ENCODE measurements around the gene RIPOR1.

Gene RIPOR1

DNA sequence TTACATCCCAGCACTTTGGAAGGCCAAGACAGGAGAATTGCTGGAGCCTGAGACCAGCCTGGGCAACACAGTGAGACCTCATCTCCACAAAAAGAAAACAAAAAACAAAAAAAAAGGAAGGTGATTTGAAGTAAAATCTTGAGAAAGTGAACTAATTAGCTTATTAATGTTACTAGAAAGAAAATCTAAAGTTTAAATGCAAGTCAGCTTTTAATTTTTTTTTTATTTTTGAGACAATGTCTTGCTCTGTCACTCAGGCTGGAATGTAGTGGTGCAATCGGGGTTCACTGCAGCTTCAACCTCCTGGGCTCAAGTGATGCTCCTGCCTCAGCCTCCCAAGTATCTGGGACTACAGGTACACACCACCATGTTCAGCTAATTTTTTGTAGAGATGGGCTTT is 30.2 kb downstream of the RIPOR1 start:
- no peak for DNase-seq

DNA sequence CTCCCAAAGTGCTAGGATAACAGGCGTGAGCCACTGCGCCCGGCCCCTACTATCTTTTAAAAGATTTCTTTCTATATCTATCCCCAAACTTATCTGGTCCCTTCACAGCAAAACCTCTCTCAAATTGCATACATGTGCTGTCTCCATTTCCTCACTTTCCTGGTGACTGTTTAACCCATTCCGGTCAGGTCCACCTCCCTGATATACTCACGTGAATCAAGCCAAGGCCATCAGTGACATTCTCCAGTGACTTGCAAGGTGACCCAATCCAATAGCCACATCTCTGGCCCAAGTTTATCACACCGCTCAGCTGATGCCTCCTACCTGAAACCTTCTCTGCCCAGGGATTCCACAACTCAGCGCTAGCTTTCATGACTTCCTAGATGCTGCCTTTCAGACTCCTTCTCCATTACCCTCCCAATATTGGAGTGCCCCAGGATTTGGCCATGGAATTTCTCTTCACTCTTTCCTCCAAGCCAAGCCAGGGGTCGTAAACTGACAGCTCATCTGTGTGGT is 32.3 kb downstream of the RIPOR1 start:
- DNase-seq = no peak

DNA sequence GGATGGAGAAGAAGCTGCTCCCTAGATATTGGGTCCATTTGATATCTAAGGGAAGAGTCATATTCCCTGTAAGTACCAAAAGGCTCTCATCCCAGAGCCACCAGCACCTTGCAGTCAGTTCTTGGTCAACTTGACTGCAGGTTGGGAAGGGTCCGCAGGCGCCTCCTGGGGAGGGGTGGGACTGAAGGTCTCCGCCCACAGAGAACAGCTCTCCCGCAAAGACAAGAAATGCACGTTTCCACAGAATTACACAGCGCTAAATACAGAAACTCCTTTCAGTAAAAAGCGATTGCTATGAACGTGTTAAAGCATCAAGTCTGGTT is 32.8 kb downstream of the RIPOR1 start:
- DNase-seq = no peak

DNA sequence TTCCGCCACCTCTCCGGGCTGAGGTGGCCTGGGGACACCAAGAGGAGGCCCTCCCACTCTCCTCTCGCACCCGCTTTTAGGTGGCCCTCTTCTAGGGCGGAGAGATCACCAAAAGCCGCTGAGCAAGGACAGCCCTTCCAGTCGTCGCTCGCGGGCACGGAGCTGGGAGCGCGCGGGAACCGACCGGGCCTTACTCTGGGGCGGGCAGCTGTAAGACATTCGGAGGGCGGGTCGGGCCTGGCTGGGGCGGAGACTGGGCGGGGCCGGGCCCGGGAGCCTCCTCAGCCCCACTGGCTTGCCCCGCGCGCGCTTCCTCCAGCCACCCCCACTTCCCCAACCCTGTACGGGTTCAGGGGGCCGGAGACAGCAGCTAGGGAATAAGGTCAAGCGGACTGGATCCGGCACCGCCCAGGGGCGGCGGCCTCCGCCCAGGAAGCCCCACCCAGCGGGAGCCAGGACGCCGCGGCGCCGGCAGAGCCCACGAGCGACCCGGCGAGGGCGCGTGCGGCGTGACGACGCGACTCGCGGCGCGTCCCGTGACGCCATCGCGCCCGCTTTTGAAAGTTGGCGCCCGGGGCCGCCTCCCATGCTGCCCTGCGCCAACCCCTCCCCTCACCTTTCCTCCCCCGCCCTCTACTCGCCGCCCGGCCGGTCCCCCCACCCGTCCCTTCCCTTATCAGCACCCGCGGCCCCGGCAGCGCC is 33.3 kb downstream of the RIPOR1 start:
- peak; percentile 97 to 99 for DNase-seq

DNA sequence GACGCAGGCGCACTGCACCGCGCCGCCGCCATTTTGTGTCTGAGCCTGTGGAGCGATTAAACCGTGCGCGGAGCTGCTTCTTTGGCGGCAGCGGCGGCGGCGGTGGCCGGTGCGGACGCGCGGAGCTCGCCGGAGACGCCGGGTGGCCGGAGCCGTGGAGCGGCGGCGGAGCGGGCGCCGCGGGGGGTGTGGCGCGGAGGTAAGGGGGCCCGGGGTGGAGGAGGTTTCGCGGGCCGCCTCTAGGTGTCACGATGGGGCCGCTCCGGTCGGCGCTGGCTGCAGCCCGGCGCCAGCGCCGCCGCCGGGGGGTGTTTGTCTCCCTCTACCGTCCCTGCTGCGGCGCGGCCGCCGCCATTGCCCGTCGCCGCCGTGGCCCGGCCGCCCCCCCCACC is 33.9 kb downstream of the RIPOR1 start, which contains the start of gene CTCF:
TSS of gene CTCF (plus strand) at position 1 of the 392 bp plus-strand sequence. CDS start 48,307 bp downstream, outside the sequence.
- peak in 1 of 2 experiments; percentile 86 for DNase-seq

DNA sequence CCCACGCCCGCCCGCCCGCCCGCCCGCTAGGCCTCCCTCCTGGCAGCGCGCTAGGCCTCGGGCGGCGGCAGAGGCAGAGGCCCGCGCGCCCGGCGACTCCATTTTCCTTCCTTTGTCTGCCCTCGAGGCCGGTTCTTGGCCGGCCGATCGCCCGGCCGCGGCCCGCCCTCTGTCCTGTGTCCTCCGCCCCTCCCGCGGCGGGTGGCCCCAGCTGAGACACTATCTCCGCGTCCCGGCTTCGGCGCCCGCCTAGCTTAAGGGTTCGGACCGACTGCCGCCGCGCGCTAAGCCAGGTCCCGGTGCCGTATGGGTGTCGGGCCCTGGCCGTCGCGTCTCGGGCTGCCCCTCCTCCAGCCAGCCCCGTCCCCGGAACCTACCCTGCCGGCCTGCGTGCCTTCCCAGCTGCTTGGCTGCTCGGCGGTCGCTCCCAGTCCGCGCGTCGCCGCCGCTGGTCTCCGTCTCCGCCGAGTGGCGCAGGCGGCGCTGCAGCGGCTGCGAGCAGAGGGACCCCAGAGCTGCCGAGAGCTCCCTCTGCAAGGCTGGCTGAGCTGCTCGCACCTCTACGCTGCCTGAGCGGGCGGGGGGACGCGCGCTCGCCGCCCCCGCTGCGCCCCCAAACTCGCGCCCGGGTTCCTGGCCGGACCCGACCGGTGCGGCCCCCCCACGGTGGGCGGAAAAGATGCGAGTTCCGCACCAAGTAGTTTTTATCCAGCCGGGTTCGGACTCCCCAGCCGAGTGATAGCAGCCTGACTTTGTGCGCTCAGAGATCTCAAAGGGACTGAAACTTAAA is 34.5 kb downstream of the RIPOR1 start:
- DNase-seq = peak; percentile 20 to 67

DNA sequence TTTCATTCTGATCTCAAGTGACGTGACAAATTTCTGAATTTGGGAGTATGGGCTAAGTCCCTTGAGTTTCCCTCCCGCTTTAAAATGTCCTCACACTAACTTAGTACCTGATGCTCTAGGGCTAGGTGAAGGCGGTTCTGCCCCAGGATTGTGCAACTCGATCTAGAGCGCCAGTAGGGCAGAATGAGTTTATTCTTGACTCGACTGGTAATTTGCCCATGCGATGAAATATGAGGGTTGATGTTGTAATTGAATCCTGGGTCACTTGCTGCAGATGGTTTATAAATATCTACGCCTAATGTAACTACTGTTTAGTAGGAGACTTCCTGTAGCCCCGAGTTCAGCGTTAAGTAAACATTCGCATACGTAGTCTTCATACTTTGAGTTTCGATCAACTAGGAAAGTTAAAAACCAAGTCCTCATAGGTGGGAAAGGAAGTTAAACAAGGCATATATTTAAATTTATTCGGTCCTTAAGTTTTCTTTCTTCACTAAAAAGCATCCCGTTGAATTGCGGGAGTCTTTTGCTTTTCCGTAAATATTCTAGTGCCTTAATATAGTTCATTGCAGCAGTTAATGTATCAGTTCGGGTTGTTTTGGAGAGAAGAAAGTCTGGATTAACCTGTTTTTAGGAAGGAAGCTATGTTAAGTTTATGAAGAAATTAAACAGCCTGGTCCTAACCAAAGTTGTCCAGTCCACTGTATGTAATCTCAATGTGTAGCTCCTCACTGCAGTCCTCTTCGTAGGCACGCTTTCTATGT is 35.3 kb downstream of the RIPOR1 start:
- DNase-seq = peak in 1 of 2 experiments; percentile 50

DNA sequence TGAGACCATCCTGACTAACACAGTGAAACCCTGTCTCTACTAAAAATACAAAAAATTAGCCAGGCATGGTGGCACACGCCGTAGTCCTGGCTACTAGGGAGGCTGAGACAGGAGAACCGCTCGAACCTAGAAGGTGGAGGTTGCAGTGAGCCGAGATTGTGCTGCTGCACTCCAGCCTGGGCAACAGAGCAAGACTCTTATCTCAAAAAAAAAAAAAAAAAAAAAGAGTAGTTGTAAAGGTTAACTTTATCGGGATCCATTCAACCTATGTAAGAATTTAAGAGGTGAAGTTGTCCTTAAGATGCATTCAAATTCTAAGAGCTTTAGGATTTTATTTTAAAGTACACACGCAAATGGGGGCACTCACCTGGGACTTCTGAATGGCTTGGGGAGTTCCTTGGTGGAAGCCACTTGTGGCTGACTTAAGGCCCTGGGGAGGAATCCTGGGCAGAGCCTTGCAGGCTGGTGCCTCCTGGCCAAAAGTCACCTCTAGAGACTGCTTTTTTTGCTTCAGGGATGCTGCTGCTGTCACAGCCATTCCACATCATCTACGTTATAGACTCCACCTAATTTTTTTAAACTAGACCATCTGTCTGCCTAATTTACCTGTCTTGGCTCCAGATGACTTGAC is 37.0 kb downstream of the RIPOR1 start:
- no peak for DNase-seq

DNA sequence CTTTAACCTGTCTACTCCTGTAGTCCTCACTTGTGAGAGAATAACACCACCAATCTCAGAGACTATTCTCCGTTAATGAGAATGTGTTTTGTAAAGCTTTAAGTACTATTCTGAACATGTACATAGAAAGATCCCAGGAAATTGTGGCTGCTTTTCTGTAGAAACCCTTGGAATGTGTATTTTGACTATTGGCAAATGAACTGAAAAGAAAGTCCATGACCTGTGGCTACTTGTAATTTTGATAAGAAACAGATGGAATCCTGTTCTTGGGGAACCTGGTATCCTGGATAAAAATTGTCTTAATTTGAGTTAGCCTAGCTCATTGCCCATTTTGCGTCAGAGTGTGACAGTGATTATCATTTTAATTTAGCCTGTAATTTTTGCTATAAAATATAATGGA is 42.8 kb downstream of the RIPOR1 start:
- DNase-seq = no peak

DNA sequence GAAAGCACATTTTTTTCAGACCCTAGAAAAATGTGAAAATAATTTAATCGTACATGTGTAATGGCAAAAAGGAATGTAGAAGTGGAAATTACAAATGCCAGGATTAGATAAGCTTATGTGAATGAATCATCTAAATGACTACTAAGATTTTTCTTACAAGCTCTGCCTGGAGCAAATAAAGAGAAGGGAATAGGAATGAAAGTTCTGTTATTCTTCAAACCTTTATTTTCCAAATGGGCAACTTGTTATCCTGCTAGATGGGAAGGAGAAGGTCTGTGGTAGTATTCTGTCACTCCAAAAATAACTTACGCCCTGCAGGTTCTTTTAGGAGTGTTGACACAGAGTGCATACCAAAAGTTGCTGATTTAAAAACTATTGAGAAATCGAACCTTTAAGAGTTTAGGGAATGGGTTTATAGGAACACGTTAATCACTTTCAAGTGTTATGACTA is 43.4 kb downstream of the RIPOR1 start:
- no peak for DNase-seq

DNA sequence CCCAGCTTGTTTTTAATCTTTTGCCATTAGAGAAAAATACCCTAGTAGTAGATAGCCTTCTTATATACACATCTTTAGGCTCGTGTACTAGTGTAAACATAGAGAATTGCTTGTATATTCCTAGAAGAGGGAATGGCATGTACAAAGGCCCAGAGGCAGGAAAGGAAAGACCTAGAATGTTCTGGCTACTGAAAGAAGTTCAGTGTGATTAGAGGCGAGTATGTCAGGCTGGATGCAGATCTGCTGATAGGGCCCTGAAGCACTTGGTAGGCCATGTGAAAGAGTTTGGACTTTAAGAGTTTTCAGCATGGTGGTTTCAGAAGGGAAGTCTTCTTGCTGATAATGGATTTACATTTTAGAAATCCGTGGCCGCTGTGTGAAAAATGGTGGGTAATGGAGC is 51.1 kb downstream of the RIPOR1 start:
- no peak for DNase-seq

DNA sequence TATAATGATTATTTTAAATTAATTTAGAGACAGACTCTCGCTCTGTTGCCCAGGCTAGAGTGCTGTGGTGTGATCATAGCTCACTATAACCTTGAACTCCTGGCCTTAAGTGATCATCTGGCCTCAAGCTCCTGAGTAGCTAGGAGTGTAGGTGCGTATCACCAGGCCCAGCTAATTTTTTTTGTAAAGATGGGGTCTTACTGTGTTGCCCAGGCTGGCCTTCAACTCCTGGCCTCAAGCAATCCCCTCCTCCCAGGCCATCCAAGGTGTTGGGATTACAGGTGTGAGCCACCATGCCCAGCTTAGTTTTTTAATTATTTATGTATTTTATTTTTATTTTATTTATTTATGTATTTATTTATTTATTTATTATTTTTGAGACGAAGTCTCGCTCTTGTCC is 51.6 kb downstream of the RIPOR1 start:
- no peak for DNase-seq

DNA sequence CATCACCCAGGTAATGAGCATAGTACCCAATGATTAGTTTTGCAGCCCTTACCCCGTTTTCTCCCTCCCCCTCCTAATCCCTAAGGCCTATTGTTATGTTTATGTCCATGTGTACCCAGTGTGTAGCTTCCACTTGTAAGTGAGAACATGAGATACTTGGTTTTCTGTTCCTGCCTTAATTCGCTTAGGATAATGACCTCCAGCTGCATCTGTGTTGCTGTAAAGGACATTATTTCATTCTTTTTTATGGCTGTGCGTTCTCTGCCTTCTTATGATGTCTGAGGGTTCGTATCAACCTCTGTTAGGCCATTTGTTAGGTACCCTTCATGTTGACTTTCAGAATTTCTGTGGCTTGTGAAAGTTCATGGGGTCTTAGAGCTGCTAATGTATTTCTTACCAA is 64.7 kb downstream of the RIPOR1 start:
- DNase-seq = no peak

DNA sequence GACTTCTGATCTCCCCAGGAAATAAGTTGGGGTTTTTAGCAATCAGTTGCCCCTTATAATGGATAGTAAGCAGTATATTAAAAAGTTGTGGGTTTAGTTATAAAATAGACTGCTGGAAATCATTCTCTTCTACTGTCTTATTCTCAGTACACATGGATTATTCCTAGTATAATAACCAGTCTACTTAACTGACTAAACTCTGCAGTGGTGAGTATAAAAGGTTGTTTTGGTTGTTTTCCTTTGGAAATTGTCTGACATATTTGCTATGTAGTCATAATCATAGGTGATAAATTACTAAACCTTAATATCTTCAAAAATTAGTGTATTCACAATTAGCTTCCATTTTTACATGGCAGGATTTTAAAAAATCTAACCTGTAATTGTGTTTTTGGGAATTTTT is 65.1 kb downstream of the RIPOR1 start:
- no peak for DNase-seq

DNA sequence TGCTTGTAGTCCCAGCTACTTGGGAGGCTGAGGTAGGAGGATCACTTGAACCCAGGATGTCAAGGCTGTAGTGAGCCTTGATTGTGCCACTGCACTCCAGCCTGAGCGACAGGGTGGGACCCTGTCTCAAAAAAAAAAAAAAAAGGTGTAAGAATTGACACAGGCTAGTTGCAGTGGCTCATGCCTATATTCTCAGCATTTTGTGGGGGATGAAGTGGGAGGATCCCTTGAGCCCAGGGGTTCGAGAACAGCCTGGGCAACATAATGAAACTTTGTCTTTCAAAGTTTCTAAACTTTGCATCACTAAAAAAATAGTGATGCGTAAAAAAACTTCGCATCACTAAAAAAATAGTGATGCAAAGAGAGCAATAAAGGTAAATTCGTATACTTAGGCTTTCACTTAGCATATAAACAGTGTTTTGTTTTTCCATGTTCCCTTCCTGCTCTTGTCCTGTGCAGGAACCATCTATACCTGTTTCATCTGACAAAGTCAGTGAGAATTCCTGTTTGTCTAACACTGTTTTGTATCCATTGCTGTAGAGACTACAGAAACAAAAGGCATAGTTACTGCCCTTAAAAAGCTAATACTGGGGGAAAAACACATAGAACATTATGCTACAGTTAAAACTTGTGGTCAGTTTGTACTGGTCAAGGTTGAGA is 65.8 kb downstream of the RIPOR1 start:
- DNase-seq = no peak

DNA sequence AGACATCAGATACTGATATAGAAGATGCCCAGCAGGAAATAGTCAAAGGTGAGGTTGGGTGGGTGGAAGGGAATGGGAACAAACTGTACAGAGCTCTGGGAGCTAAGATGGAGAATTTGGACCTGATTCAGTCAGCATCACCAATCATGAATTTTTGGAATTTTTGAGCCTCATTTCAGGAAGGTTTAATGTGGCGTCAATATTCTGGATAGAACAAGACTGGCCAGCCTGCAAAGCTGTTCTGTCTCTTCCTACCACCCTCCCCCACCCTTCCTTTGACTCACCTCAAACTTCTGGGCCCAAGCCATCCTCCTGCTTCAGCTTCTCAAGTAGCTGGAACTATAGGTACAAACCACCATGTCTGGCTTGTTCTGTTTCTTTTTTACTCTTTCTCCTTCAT is 66.3 kb downstream of the RIPOR1 start:
- DNase-seq = no peak

All from NCI-H524 (cell line).